Panc1 (cell line): Measurements from ENCODE around the gene NR1H2. TPM values are rescaled to one million over a fixed set of nuclear protein-coding genes. Genes with fewer than 3 reads are reported as not detected.

Source experiments
- ATAC-seq: fragments of 200-7000 bp; cut with Tn5 transposase; 2 replicates; pipeline ENCODE4 v1.9.1; 2020; ENCODE audit warnings: mild to moderate bottlenecking, moderate library complexity
- BruUV-seq: library from RNA; stranded (reverse); fragments of 400-500 nt; replicated peaks from 2 replicates; lab custom pipeline; 2021; lab: Mats Ljungman, UMichigan
- CTCF ChIA-PET: fragments of 300-600 bp; sonication (Branson Sonifier 250); formaldehyde crosslinking; loops from one replicate; lab custom pipeline; 2022; ENCODE audit warnings: antibody characterized with exemption; lab: Charles Lee
- POLR2A ChIA-PET: fragments of 300-600 bp; sonication (Branson Sonifier 250); formaldehyde crosslinking; loops from one replicate; lab custom pipeline; 2022; ENCODE audit warnings: antibody characterized with exemption; lab: Charles Lee
- DNase-seq: peaks from one replicate; pipeline ENCODE4 v3.0.0-alpha.2; 2010; ENCODE audit warnings: low read depth, low spot score
- H3K27ac ChIP-seq: 2 replicates; pipeline ENCODE4 v1.5.1; 2011; ENCODE audit warnings: mild to moderate bottlenecking, low read length, inconsistent platforms
- H3K27me3 ChIP-seq: fragments of 200-500 bp; sonication (Bioruptor generic); 2 replicates; pipeline ENCODE4 v1.6.0; 2014; ENCODE audit warnings: low read length, inconsistent platforms; ENCODE audit not compliant: control insufficient read depth, insufficient read depth
- H3K36me3 ChIP-seq: fragments of 200-500 bp; sonication (Bioruptor generic); 2 replicates; pipeline ENCODE4 v1.5.1; 2014; ENCODE audit warnings: inconsistent platforms, mild to moderate bottlenecking, low read length, moderate library complexity; ENCODE audit not compliant: control insufficient read depth, insufficient read depth
- H3K4me1 ChIP-seq: 2 replicates; pipeline ENCODE4 v1.5.1; 2011; ENCODE audit warnings: inconsistent platforms, mild to moderate bottlenecking, low read length, moderate library complexity; ENCODE audit not compliant: control insufficient read depth, insufficient read depth
- H3K4me3 ChIP-seq, 2 experiments: 2 replicates each; pipeline ENCODE4 v1.5.1; 2011 to 2012; ENCODE audit warnings: low read depth in 2 of 2, low read length in 2 of 2, mild to moderate bottlenecking in 2 of 2, inconsistent platforms in 1 of 2, moderate library complexity in 1 of 2
- H3K9me3 ChIP-seq: fragments of 200-500 bp; sonication (Bioruptor generic); 2 replicates; pipeline ENCODE4 v1.5.1; 2014; ENCODE audit warnings: low read depth, mild to moderate bottlenecking, inconsistent platforms, low read length, moderate library complexity; ENCODE audit not compliant: control insufficient read depth, insufficient read depth
- CTCF ChIP-seq: fragments of 450-650 bp; IDR thresholded peaks from 2 replicates; pipeline ENCODE4 v1.5.1; 2017; ENCODE audit warnings: mild to moderate bottlenecking
- POLR2AphosphoS5 ChIP-seq: IDR thresholded peaks from 2 replicates; pipeline ENCODE4 v1.6.1; 2012; ENCODE audit warnings: mild to moderate bottlenecking, low read depth, low read length, moderate library complexity
- REST ChIP-seq, 2 experiments: IDR thresholded peaks; 2 replicates each; pipeline ENCODE4 v1.6.1; 2011 to 2012; ENCODE audit warnings: low read depth in 2 of 2, control low read depth in 1 of 2, low read length in 1 of 2, mild to moderate bottlenecking in 1 of 2, moderate library complexity in 1 of 2; ENCODE audit not compliant: insufficient read depth in 1 of 2
- SIN3A ChIP-seq: IDR thresholded peaks from 2 replicates; pipeline ENCODE4 v1.6.1; 2012; ENCODE audit warnings: low read depth, mild to moderate bottlenecking, low read length, moderate library complexity, borderline replicate concordance; ENCODE audit not compliant: insufficient read depth
- TCF7L2 ChIP-seq: IDR thresholded peaks from 2 replicates; pipeline ENCODE4 v1.6.1; 2011; ENCODE audit warnings: mild to moderate bottlenecking, low read depth, low read length, inconsistent platforms
- in situ Hi-C: cut with HindIII; loops from 2 replicates; pipeline ENCODE4 v1.10.0; 2016; ENCODE audit warnings: low sequenced_read_pairs, low pct_unique_long_range_greater_than_20kb
- intact Hi-C: fragments of 100-400 bp; cut with micrococcal nuclease; formaldehyde crosslinking; loops from one replicate; pipeline ENCODE4 v1.10.0; 2022; ENCODE audit not compliant: unreplicated experiment
- total RNA-seq: library from RNA; stranded (reverse); gene quantifications from one replicate; pipeline ENCODE4 v1.2.1, GENCODE V29; 2021; ENCODE audit not compliant: unreplicated experiment

The NR1H2 gene
- total RNA-seq, 1 experiment from 2014 or later = 55.8 TPM

DNA sequence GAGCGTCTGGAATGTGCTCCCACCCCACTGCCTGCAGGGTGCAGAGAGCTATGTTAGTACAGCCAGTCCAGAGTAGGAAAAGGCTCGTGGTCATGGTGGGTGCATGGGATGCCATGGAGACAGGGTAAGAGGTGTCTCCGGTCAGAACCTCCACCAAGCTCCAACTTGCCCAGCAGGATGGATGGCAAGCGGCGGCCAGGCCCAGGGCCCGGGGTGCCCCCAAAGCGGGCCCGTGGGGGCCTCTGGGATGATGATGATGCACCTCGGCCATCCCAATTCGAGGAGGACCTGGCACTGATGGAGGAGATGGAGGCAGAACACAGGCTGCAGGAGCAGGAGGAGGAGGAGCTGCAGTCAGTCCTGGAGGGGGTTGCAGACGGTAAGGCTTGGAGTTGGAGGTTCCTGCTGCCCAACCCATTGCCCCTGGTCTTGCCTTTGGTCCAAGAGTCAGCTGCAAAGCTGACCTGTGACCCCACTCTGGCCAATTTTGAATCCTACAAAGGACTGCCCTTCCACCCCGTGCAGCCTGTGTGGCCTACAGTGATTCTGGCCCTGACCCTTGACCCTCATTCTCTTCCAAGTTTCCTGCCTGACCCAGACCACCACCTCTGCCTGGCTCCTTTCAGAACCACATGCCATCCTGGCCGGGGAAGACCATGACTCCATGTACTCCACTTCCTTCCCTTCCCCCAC lies 22.6 kb downstream of the NR1H2 start:
- in situ Hi-C loops = no loop called here
- intact Hi-C loops = no loop called here
- Histone ChIP-seq H3K27ac (no peak overlapping the region), H3K36me3 (no peaks in the 10 kb centered on the region), H3K9me3 (no peaks in the 10 kb centered on the region), H3K27me3 (no peaks in the 10 kb centered on the region), H3K4me3 (no peak overlapping the region), H3K4me1 (no peaks in the 10 kb centered on the region)
- ATAC-seq (no peak), DNase-seq (no peak)
- ChIA-PET POLR2A (interaction anchor here (0.6 kb wide), 1 partner anchor 10 kb away, joined by 3 read pairs; no protein-coding TSS in a partner anchor), CTCF (interaction anchor here (0.5 kb wide), 1 partner anchor 776 kb away, joined by 3 read pairs; no protein-coding TSS in a partner anchor)
- TF ChIP-seq POLR2AphosphoS5 (no peak), TCF7L2 (no peak), SIN3A (no peak)
- no TSS peak for BruUV-seq

GRCh38 chr19:50399368-50399745 lies 23.1 kb downstream of the NR1H2 start:
- Histone ChIP-seq H3K36me3 (no peaks in the 10 kb centered on the region), H3K4me3 (no peak overlapping the region), H3K4me1 (no peaks in the 10 kb centered on the region), H3K27ac (no peak overlapping the region), H3K27me3 (no peaks in the 10 kb centered on the region), H3K9me3 (no peaks in the 10 kb centered on the region)
- intact Hi-C loops (no loop called here), in situ Hi-C loops (no loop called here)
- POLR2A ChIA-PET = interaction anchor here (0.6 kb wide), 1 partner anchor 10 kb away, joined by 3 read pairs; no protein-coding TSS in a partner anchor
- TF ChIP-seq CTCF (no peak), POLR2AphosphoS5 (no peak), SIN3A (no peak), TCF7L2 (no peak), REST (IDR thresholded peaks at IDR 0.05; ENCODE audit: insufficient read depth in 1 of 2, low read depth in 2 of 2, low read length in 1 of 2) (no peak)
- ATAC-seq = no peak
- CTCF ChIA-PET = interaction anchor here (0.5 kb wide), 1 partner anchor 776 kb away, joined by 3 read pairs; no protein-coding TSS in a partner anchor
- no TSS peak for BruUV-seq
- no peak for DNase-seq
